ENCODE measurements around the gene CYP19A1. TPM values are rescaled to one million over a fixed set of nuclear protein-coding genes. Genes with fewer than 3 reads are reported as not detected.

CYP19A1 gene
- polyA plus RNA-seq, 1 of the 3 experiments (the other 2 are of a cell fraction) = 0.03 TPM

DNA sequence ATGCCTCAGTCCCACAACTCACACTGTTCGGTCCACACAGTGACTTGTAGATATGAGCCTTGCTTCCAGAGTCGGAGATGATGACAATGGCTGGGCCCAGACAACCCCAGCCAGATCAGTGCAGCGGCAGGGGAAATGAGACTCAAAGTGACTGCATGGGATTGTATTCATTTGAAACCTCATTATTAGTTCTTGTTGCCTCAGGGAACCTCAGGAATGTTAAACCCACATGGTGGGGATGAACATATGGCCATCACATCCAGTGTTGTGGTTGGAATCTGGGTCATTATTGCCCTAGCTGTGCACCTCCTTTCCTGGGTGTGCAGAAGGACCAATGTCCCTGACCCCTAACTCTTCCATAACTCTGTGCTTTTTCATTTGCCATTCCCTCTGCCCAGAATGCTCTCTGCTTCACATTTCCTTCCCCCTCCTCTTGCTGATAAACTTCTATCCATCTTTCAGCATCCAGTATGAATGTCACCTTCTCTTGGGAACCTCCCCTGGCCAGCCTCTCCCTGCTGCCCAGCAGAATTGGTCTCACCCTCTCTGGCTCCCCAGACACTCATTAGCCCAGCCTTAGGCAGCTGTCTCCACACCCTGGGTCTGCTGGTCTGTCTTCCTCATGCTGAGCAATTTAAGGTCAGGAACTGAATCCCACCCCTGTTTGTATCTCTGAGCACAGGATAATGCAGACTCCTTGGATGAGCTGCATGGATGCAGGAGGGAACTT is 176.7 kb downstream of the CYP19A1 start:
- no peaks in the 10 kb centered on the region for H3K9me3 ChIP-seq
- H3F3A ChIP-seq (replicated peaks; ENCODE audit: insufficient read depth) = no peaks in the 10 kb centered on the region
- H3K27ac ChIP-seq (ENCODE audit: low read depth in 2 of 2, low read length in 1 of 2) = no peak overlapping the region
- no peaks in the 10 kb centered on the region for H3K36me3 ChIP-seq (replicated peaks in 1 of 2; ENCODE audit: control insufficient read depth in 1 of 2, insufficient read depth in 2 of 2, low read length in 1 of 2)
- no peaks in the 10 kb centered on the region for H3K79me2 ChIP-seq (ENCODE audit: insufficient read depth)
- no peak overlapping the region for H3K4me3 ChIP-seq (ENCODE audit: low read depth in 2 of 2, low read length in 1 of 2)
- DNase-seq = no peak
- 18% methylated on average over 2 of the region's 3 CpGs for WGBS (ENCODE audit: low lambda C conversion rate)
- no peak overlapping the region for H3K9ac ChIP-seq
- no peak for TF ChIP-seq EP300 (IDR thresholded peaks at IDR 0.05; ENCODE audit: borderline replicate concordance in 1 of 2, low read depth in 1 of 2, low read length in 1 of 2)
- no peak for TF ChIP-seq MEF2A (IDR thresholded peaks at IDR 0.05; ENCODE audit: borderline replicate concordance, low read depth)
- TF ChIP-seq MXI1 (IDR thresholded peaks at IDR 0.05; ENCODE audit: low read depth, low read length) = no peak
- no peak for TF ChIP-seq RFX5 (IDR thresholded peaks at IDR 0.05; ENCODE audit: low read length)
- TF ChIP-seq FOXM1 (IDR thresholded peaks at IDR 0.05; ENCODE audit: low read depth) = no peak
- no peak for TF ChIP-seq RAD21 (IDR thresholded peaks at IDR 0.05; ENCODE audit: low read length)
- TF ChIP-seq SMC3 (IDR thresholded peaks at IDR 0.05; ENCODE audit: low read depth, low read length) = no peak
- TF ChIP-seq GABPA (IDR thresholded peaks at IDR 0.05; ENCODE audit: low read depth) = no peak
- no peak for TF ChIP-seq FOXJ3 (CRISPR knock-in tag; IDR thresholded peaks at IDR 0.05)
- TF ChIP-seq NFIC (IDR thresholded peaks at IDR 0.05; ENCODE audit: borderline replicate concordance) = no peak
- TF ChIP-seq ZBTB33 (IDR thresholded peaks at IDR 0.05; ENCODE audit: borderline replicate concordance, low read depth) = no peak
- TF ChIP-seq EZH2phosphoT487 (IDR thresholded peaks at IDR 0.05; ENCODE audit: borderline replicate concordance, low read depth) = no peak
- no peak for TF ChIP-seq RXRA (IDR thresholded peaks at IDR 0.05; ENCODE audit: borderline replicate concordance, low read depth)
- TF ChIP-seq ELF1 (IDR thresholded peaks at IDR 0.05) = no peak
- no peak for TF ChIP-seq FOSL2 (IDR thresholded peaks at IDR 0.05; ENCODE audit: borderline replicate concordance, low read depth)
- TF ChIP-seq PBX3 (IDR thresholded peaks at IDR 0.05) = no peak
- no peak for TF ChIP-seq SIN3A (IDR thresholded peaks at IDR 0.05; ENCODE audit: borderline replicate concordance, low read depth, low read length)
- H3K27me3 ChIP-seq (ENCODE audit: insufficient read depth) = no peaks in the 10 kb centered on the region; the same call in 1 of the 2 replicates
- ChIA-PET POLR2A (no interaction called here), CTCF (interaction anchor here (0.6 to 16.3 kb wide), 23 partner anchors 10 to 1443 kb away, joined by 3 to 284 read pairs (median 15); no protein-coding TSS in a partner anchor)
- peaks cover 0 to 6% of the 10 kb centered on the region in 2 experiments; a peak in 2 of 4 replicates for H3K4me1 ChIP-seq (ENCODE audit: control insufficient read depth in 1 of 2, insufficient read depth in 2 of 2, low read depth in 1 of 2, low read length in 1 of 2)
- H3K9me2 ChIP-seq = no peaks in the 10 kb centered on the region
- H4K20me1 ChIP-seq (ENCODE audit: insufficient read depth) = no peaks in the 10 kb centered on the region
- H3K4me2 ChIP-seq = no peak overlapping the region
- no peak overlapping the region for H2AFZ ChIP-seq (ENCODE audit: low read depth)

Measured in SK-N-SH (cell line).